Measurements from ENCODE around the gene DNAJC12. TPM values are rescaled to one million over a fixed set of nuclear protein-coding genes. Genes with fewer than 3 reads are reported as not detected.

The DNAJC12 gene
- total and polyA plus RNA-seq, 2 of the 8 experiments (the other 6 are each of a cell fraction or from before 2014, with no cell fraction given): 0.86 to 4.2 TPM

DNA sequence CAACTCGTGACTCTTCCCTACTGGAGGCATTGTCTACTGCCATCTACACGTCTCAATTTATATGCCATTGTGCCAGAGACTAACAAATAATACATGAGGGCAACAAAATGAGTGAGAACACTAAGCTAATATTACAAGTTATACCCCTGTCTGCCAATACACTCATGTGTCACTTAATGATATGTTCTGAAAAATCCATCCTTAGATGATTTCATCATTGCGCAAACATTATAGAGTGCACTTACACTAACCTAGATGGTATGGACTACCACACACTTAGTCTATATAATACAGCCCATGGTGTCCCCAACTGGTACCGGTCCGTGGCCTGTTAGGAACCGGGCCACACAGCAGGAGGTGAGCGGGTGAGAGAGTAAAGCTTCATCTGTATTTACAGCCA, 77.7 kb downstream of the DNAJC12 start:
- Histone ChIP-seq H3K79me1 (ENCODE audit: low read depth, low read length) (no peaks in the 10 kb centered on the region), H2AK5ac (ENCODE audit: low read depth, low read length) (no peak overlapping the region), H2BK12ac (ENCODE audit: low read depth, low read length) (no peak overlapping the region), H3K4me1 (replicated peaks in 1 of 4; ENCODE audit: control insufficient read depth in 3 of 4, insufficient read depth in 4 of 4, low read length in 3 of 4) (peaks cover 0 to 2% (median 2%) of the 10 kb centered on the region in 4 experiments; a peak in 1 of 7 replicates), H3K9me3 (ENCODE audit: insufficient read depth in 2 of 2, low read depth in 1 of 2, low read length in 1 of 2) (no peaks in the 10 kb centered on the region), H2BK120ac (replicated peaks; ENCODE audit: low read depth, low read length) (no peak overlapping the region), H3K18ac (ENCODE audit: extremely low read depth, low read length) (no peak overlapping the region), H3K4me3 (ENCODE audit: extremely low read depth in 1 of 4, insufficient read depth in 2 of 4, low read depth in 3 of 4, low read length in 4 of 4) (no peak overlapping the region), H3K27ac (ENCODE audit: low read depth, low read length) (no peak overlapping the region), H3K14ac (ENCODE audit: insufficient read length) (no peak overlapping the region), H2BK5ac (ENCODE audit: low read depth, low read length) (no peak overlapping the region), H3K9ac (replicated peaks in 1 of 4; ENCODE audit: extremely low read depth in 1 of 4, low read depth in 3 of 4, low read length in 3 of 4) (no peak overlapping the region), H3K36me3 (ENCODE audit: control insufficient read depth in 2 of 4, insufficient read depth in 4 of 4, low read length in 3 of 4) (no peaks in the 10 kb centered on the region), H3K23me2 (ENCODE audit: low read depth, low read length) (peaks cover 3% of the 10 kb centered on the region), H2AFZ (ENCODE audit: low read length) (no peak overlapping the region), H4K20me1 (replicated peaks in 1 of 2; ENCODE audit: control insufficient read depth in 1 of 2, insufficient read depth in 2 of 2, low read length in 2 of 2) (no peaks in the 10 kb centered on the region), H2BK15ac (ENCODE audit: low read length) (no peak overlapping the region), H2BK20ac (ENCODE audit: low read length) (no peak overlapping the region), H3K27me3 (replicated peaks in 1 of 4; ENCODE audit: control insufficient read depth in 3 of 4, extremely low read depth in 1 of 4, insufficient read depth in 3 of 4, low read length in 3 of 4) (no peaks in the 10 kb centered on the region; a peak in 1 of 7 replicates), H3K23ac (ENCODE audit: insufficient read length) (no peak overlapping the region), H3K79me2 (ENCODE audit: control insufficient read depth in 1 of 2, insufficient read depth in 2 of 2, low read length in 2 of 2) (no peaks in the 10 kb centered on the region), H4K91ac (replicated peaks; ENCODE audit: insufficient read length, low read length) (no peak overlapping the region), H3K4me2 (ENCODE audit: insufficient read depth in 1 of 2, low read depth in 2 of 2, low read length in 2 of 2) (no peak overlapping the region), H3K56ac (replicated peaks; ENCODE audit: insufficient read length, low read depth, low read length) (no peak overlapping the region), H4K5ac (ENCODE audit: insufficient read length, low read depth, low read length) (no peak overlapping the region), H3K4ac (replicated peaks; ENCODE audit: insufficient read length, low read depth, low read length) (no peak overlapping the region), H4K8ac (ENCODE audit: extremely low read depth, insufficient read depth, low read length) (no peak overlapping the region)
- ChIA-PET POLR2A (ENCODE audit: partially characterized antibody) (no interaction called here), CTCF (ENCODE audit: partially characterized antibody) (interaction anchor here (0.5 to 3.9 kb wide), 4 partner anchors 10 to 63 kb away, joined by 3 to 19 read pairs (median 9); no protein-coding TSS in a partner anchor)
- FAIRE-seq (no peak), DNase-seq (ENCODE audit: low read depth in 1 of 2, low spot score in 2 of 2) (no peak)
- TF ChIP-seq RAD21 (IDR thresholded peaks at IDR 0.05 in 1 of 2, conservative IDR thresholded peaks at IDR 0.05 in 1 of 2; ENCODE audit: low read depth in 2 of 2, low read length in 2 of 2): no peak
- TF ChIP-seq POLR2A (IDR thresholded peaks at IDR 0.05; ENCODE audit: control extremely low read depth in 1 of 2, low read depth in 2 of 2, low read length in 2 of 2): no peak
- TF ChIP-seq HDAC2 (IDR thresholded peaks at IDR 0.05; ENCODE audit: borderline replicate concordance in 1 of 2, low read depth in 2 of 2, low read length in 2 of 2): no peak
- no peak for TF ChIP-seq POU5F1 (IDR thresholded peaks at IDR 0.05; ENCODE audit: low read depth, low read length)
- TF ChIP-seq SIX5 (IDR thresholded peaks at IDR 0.05; ENCODE audit: low read depth, low read length): no peak
- WGBS, 2 experiments (ENCODE audit: extremely low coverage in 1 of 2, insufficient coverage in 1 of 2, insufficient read length in 1 of 2, insufficient replicate concordance in 2 of 2, low coverage in 1 of 2, low lambda C conversion rate in 2 of 2, missing lambda C conversion rate in 1 of 2): 92% methylated on average over 7 of the region's 7 CpGs; no CpG with 5 or more reads in 1 of the 2 experiments
